GM10248 (cell line): ENCODE results near the gene NASP.

ENCODE experiments used
- CTCF ChIA-PET: fragments of 300-600 bp; sonication (Branson Sonifier 250); formaldehyde crosslinking; extraction: SDS; loops from one replicate; lab custom pipeline; 2021; ENCODE audit warnings: antibody characterized with exemption; lab: Yijun Ruan, JAX
- POLR2A ChIA-PET: fragments of 350-650 bp; sonication (Branson Sonifier 250); formaldehyde crosslinking; extraction: SDS; loops from one replicate; lab custom pipeline; 2020; ENCODE audit warnings: antibody characterized with exemption; lab: Yijun Ruan, JAX
- DNase-seq: peaks from one replicate; pipeline ENCODE4 v3.0.0; 2012; ENCODE audit errors: extremely low spot score
- TF ChIP-seq, protein P1 (sequence below): IDR thresholded peaks from 2 replicates; pipeline ENCODE4 v1.5.1; 2012; ENCODE audit warnings: mild to moderate bottlenecking, low read depth; ENCODE audit errors: extremely low read depth, missing control alignments, control extremely low read depth

Gene NASP

DNA sequence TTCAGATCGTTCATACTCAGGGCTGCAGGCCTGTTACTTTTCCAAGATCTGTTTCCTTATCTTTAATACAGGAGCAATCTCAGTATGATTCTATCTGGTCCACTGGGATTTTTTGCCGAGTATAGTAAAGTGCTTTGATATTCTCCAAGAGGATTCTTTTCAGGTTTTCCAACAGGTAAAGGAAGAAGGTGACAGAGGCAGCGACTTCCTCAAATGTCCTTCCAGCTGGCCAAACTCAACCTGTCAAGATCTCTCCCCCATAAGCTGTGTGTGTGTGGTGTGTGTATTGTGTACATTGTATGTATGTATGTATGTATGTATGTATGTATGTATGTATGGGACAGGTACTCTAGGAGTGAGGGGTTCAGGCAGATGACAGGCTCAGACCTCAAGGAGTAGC is 32.2 kb upstream of the NASP start:
- ChIA-PET POLR2A (interaction anchor here (1.0 to 4.8 kb wide), 5 partner anchors 30 to 35 kb away, joined by 3 to 47 read pairs (median 6); partner anchors contain the start of genes NASP and PRDX1), CTCF (interaction anchor here (0.9 to 2.3 kb wide), 9 partner anchors 10 to 192 kb away, joined by 3 to 12 read pairs (median 5); partner anchors contain the start of genes CCDC163, MMACHC and NASP)
- TF ChIP-seq, protein P1, sequence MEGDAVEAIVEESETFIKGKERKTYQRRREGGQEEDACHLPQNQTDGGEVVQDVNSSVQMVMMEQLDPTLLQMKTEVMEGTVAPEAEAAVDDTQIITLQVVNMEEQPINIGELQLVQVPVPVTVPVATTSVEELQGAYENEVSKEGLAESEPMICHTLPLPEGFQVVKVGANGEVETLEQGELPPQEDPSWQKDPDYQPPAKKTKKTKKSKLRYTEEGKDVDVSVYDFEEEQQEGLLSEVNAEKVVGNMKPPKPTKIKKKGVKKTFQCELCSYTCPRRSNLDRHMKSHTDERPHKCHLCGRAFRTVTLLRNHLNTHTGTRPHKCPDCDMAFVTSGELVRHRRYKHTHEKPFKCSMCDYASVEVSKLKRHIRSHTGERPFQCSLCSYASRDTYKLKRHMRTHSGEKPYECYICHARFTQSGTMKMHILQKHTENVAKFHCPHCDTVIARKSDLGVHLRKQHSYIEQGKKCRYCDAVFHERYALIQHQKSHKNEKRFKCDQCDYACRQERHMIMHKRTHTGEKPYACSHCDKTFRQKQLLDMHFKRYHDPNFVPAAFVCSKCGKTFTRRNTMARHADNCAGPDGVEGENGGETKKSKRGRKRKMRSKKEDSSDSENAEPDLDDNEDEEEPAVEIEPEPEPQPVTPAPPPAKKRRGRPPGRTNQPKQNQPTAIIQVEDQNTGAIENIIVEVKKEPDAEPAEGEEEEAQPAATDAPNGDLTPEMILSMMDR = no peak
- DNase-seq = no peak

DNA sequence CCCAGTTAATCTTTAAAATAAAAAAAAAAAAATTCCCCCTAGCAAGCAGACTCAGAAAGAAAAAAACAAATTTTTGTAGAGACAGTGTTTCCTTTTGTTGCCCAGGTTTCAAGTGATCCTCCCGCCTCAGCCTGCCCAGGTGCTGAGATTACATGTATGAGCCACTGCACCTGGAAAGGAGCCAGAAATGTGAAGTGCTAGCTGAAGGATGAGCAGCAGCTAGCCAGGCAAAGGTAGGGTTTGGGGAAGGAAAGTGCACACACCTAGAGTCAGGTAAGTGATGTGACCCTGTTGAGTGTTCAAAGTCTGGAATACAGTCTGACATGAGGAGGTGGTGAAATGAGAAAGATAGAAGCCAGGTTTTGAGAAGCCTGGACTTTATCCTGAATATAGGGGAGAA is 31.5 kb upstream of the NASP start:
- TF ChIP-seq, protein P1 = no peak
- DNase-seq = no peak
- POLR2A ChIA-PET = interaction anchor here (4.8 kb wide), 1 partner anchor 31 kb away, joined by 47 read pairs; the partner anchor contains the start of gene PRDX1
- CTCF ChIA-PET = interaction anchor here (1.8 to 2.3 kb wide), 2 partner anchors 17 to 39 kb away, joined by 6 to 12 read pairs; no protein-coding TSS in a partner anchor

DNA sequence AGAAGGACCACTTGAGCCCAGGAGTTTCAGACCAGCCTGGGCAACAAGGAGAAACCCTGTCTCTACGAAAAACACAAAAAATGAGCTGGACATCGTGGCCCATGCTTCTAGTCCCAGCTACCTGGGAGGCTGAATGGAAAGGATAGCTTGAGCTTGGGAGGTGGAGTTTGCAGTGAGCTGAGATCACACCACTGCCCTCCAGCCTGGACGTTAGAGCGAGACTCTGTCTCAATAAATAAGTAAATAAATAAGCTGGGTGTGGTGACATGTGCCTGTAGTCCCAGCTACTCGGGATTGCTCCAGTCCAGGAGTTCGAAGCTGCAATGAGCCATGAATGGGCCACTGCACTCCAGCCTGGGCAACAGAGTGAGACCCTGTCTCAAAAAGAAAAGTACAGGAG is 29.6 kb upstream of the NASP start:
- TF ChIP-seq, protein P1 = no peak
- no peak for DNase-seq
- ChIA-PET POLR2A (interaction anchor here (4.8 kb wide), 1 partner anchor 33 kb away, joined by 47 read pairs; the partner anchor contains the start of gene PRDX1), CTCF (interaction anchor here (0.6 to 2.8 kb wide), 7 partner anchors 9 to 53 kb away, joined by 3 to 26 read pairs (median 3); no protein-coding TSS in a partner anchor)

DNA sequence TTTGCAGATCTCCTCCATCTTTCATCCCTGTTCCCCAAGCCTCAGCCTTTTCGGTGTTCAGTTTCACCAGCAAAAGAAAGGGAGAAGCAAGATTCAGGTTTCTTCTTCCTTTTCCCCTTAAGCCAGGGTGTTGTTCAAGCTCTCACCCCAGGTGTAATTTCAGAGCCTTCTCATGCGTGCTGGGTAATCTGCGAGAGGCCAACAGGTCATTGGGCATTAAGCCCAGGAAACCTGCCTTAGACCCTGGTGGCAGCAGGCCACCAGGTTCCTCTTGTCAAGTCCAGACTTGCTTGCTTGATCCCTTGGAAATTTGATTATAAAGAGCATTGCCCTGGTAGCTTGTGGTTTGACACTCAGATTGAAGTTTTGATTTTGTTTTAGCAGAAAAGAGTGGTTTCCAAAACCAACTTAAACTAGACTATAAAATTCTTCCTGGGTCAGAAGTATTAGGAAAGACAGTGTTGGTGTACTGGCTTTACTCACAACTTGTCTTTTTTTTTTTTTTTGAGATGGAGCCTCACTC is 26.4 kb upstream of the NASP start:
- CTCF ChIA-PET = interaction anchor here (1.0 to 1.4 kb wide), 5 partner anchors 9 to 44 kb away, joined by 3 to 14 read pairs (median 4); no protein-coding TSS in a partner anchor
- POLR2A ChIA-PET = interaction anchor here (0.6 to 1.2 kb wide), 5 partner anchors 11 to 206 kb away, joined by 4 to 9 read pairs (median 6); partner anchors contain the start of genes NASP and PRDX1
- TF ChIP-seq, protein P1 = no peak
- peak; percentile 9 for DNase-seq

DNA sequence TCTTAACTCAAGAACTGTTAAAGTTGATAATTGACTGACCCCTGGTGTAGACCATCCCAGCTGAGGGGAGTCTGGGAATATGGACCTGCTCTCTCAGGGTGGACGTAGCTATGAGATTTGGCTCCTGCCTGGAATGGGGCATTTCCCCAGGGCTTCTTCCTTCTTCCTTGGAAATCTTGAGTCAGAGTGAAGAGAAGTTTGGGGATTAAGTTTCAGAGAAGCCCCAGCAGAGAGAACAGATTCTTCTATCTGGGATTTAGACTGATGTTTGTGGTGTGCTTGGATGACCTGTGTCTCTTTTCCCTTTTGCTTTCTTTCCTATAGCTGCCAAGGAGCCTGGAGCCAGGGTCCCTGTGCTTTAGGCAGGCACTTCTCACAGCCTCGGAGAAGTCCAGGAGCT is 20.0 kb upstream of the NASP start:
- ChIA-PET POLR2A (interaction anchor here (0.7 to 1.8 kb wide), 2 partner anchors 19 to 42 kb away, joined by 3 to 7 read pairs; partner anchors contain the start of gene PRDX1), CTCF (interaction anchor here (0.7 to 1.8 kb wide), 3 partner anchors 13 to 51 kb away, joined by 3 to 8 read pairs (median 3); no protein-coding TSS in a partner anchor)
- TF ChIP-seq, protein P1 = no peak
- no peak for DNase-seq

DNA sequence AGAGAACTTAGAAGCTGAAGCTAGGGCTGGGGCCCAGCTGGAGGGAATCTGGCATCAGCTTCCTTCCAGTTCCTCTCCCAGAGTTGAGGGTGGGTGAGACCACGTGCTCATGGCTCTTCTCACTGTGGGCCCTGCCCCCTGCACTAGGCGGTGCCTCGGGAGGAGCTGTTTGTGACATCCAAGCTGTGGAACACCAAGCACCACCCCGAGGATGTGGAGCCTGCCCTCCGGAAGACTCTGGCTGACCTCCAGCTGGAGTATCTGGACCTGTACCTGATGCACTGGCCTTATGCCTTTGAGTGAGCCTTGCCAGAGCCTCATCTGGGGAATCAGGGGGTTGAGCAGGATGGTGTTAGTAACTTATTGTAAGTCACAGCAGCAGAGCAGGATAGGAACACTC is 17.1 kb upstream of the NASP start:
- TF ChIP-seq, protein P1 = no peak
- ChIA-PET CTCF (interaction anchor here (1.1 to 7.9 kb wide), 10 partner anchors 8 to 548 kb away, joined by 3 to 130 read pairs (median 4); partner anchors contain the start of genes AKR1A1, MMACHC, NASP and TESK2), POLR2A (interaction anchor here (0.7 to 1.6 kb wide), 2 partner anchors 43 to 45 kb away, joined by 3 to 9 read pairs; partner anchors contain the start of gene PRDX1)
- DNase-seq = no peak
